GM18505 (cell line): ENCODE results near the gene EIPR1.

Experiments used
- ATAC-seq: cut with Tn5 transposase; IDR thresholded peaks from one replicate; pipeline ENCODE4 v1.9.1; 2021; ENCODE audit not compliant: unreplicated experiment
- POLR2A ChIP-seq: IDR thresholded peaks from 4 replicates; pipeline ENCODE4 v1.6.1; 2011; ENCODE audit warnings: borderline replicate concordance; ENCODE audit not compliant: insufficient read depth, insufficient read length; ENCODE audit errors: extremely low read depth

The EIPR1 gene

GRCh38 chr2:3214806-3215404 is 162.7 kb downstream of the EIPR1 start:
- no peak for TF ChIP-seq POLR2A
- ATAC-seq = no peak

DNA sequence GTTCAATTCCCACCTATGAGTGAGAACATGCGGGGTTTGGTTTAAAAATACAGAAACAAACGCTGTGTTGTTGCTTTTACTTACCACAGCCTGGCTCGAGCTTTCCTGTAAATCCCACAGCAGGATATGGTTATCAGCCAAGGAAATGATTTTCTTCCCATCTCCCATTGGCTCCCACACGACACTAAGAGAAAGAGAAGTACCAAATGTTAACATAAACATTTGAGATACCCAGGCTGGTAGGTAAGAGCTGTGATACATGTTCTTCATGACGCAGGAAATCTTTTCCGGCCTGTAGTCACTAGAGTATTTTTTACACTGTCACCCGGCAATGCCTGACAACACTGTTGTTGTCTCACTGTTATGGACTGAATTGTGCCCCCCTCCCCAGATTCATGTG is 163.6 kb downstream of the EIPR1 start:
- no peak for TF ChIP-seq POLR2A
- ATAC-seq = no peak

DNA sequence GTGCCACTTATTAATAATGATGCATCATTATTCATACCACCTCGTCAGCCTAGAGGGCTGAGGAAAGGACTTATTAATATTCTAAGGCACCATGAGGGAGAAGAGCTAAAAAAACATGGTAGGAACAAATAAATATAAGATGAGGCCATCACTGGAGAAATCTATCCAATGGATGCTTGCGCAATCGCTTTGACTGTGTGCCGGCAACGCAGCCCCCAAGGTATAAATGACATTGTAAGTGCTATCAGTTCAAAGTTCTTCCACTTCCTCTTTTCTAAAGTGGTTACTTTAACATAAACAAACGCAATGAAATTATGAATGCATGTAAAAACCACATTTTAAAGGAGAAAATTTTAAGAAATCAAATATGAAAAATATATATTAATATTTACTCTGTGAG is 164.6 kb downstream of the EIPR1 start:
- no peak for TF ChIP-seq POLR2A
- no peak for ATAC-seq

DNA sequence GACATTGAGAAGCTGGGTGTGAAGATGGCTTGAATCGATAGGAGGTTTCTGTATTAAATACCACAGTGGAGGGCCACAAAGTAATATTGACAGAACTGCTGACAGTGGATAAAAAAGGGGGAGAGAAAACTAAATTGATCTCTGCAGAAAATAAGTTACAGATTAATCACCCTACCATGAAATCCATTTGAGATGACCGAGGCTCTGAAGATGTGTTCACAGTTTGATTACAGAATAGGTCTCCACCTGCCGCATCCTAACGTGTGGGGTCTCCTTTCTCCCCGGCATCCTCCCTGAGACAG is 165.6 kb downstream of the EIPR1 start:
- TF ChIP-seq POLR2A = no peak
- ATAC-seq = no peak

DNA sequence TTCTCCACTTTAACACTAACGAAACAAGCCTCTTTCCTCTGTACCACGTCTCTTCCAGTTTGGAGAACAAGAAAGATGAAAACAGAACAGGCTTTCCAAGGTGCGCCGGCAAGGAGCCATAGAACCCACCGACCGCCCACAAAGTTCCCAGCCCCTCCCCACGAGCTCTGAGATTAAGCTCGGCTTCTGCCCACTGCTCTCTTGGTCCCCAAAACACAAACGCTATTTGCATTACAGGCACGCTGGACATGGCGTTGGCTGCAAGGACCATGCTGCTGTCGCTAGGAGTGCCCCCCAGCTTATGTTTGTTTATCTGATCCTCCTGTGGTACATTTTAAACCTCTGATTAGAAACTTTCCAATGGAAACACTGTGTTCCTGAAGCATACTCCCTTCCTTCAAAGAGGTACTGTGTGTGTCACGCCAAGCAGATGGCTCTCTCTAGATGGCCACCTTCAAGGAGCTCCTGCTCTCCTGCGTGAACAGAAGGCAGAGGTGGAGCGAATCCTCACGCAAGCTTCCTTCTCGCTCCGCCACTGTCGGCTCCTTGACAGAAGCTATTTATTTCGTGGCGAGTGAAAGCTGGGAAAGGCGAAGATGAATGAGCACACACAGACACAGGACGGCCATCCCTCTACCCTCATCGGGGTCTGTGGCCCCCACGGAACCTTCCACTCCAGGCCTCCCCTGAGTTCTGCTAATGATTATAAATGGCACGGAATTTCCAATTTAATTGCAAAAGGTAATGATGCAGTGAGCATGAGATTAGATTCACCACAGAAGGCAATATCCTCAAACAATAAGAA is 166.2 kb downstream of the EIPR1 start:
- TF ChIP-seq POLR2A = no peak
- no peak for ATAC-seq

DNA sequence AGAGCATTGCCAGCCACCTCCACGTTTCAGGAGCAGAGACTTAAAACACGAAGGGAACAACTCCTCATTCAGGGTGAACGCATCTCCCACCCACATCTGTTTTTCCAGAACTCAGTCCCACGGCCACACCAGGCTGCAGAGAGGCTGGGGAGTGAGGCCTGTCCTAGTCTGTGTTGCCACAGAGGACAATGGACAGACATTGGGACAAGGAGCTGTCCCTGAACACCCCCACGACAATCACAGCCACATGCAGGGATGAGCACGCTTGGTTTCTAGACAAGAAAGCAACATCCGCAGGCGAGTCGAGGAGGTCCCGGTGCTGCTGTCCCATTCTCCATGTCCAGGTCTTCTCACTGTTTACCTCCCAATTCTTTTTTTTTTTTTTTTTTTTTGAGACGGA is 167.4 kb downstream of the EIPR1 start:
- no peak for ATAC-seq
- TF ChIP-seq POLR2A = no peak

DNA sequence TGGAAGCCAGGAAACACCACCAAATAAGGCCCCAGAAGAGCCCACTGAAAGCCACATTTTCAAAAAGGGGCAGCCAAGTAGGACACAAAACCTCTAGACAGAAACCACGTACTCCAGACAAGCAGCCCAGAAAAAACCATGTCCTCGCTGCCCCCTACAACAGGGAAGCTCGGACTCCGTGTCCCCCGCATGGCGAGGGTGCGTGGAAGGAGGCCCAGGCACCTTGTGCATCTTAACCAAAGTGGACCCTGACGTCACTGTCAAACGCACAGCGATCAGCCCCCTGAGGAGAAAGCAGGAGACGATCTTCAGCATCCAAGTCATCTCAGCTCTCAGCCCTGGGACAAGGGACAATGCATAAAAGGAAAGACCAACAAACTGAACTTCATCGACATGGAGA is 168.4 kb downstream of the EIPR1 start:
- no peak for ATAC-seq
- no peak for TF ChIP-seq POLR2A

- no peak for TF ChIP-seq POLR2A
- ATAC-seq = no peak
Observed at GRCh38 chr2:3208591-3208990, 169.0 kb downstream of the EIPR1 start.

DNA sequence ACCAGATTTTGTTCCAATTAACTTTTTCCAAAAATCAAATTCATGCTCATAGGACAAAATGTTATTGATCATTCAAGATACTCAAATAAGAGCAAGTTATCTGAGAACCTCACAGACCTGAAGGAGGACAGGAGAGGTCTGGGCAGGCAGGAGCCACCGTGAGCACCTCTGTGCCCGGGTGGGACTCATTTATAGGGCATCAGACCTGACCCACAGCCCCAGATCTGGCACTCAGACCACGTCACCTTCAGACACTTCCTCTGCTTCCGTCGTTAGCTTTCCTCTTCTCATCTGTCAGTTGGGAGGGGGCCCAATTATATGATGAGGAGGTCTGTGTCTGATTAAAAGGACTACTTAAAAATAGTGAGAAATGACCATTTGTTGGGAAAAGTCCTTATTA is 169.4 kb downstream of the EIPR1 start:
- TF ChIP-seq POLR2A = no peak
- no peak for ATAC-seq

DNA sequence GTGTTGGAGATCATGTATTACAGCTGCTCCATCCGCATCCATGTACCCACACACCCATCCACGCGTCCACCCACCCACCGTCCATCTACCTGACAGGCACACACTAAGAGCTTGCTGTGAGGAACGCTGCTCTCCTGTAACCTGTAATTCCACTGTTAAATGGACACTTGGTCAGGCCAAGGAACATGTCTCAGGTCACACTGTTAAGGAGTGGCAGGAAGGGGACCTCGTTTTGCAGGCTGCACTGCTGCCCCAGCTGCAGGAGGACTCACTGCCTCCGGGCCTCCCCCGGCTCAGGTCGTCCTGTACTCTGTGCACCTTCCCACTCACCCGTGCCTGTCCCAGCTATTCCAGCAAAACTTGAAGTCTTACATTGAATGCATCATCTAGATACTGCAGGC is 170.5 kb downstream of the EIPR1 start:
- no peak for ATAC-seq
- no peak for TF ChIP-seq POLR2A

DNA sequence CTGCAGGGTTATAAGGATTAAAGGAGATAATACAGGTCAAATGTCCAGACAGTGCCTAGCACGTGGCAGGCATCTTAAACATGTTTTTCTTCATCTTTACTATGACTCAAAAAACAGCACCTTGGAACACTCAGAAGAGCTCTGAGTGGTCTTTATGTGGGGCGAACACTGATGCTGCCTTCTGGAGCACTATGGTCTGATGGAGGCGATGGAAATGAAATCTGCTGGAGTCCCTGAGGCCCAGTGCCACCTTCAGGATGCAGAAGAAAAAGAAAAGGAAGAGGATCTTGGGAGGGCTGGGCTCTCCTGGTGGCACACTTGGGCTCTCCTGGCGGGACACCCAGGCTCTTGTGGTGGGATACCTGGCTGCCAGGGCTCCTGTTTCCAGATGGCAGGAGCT is 171.8 kb downstream of the EIPR1 start:
- no peak for TF ChIP-seq POLR2A

GRCh38 chr2:3204031-3204821 is 173.4 kb downstream of the EIPR1 start:
- ATAC-seq = no peak

More for the DNA sequence above, 171.8 kb downstream of the EIPR1 start:
- ATAC-seq = no peak

GRCh38 chr2:3203497-3204019 is 174.1 kb downstream of the EIPR1 start:
- no peak for TF ChIP-seq POLR2A
- ATAC-seq = no peak

More at GRCh38 chr2:3204031-3204821, 173.4 kb downstream of the EIPR1 start:
- TF ChIP-seq POLR2A = no peak

- TF ChIP-seq POLR2A = no peak
- no peak for ATAC-seq
Observed at GRCh38 chr2:3202926-3203325, 174.7 kb downstream of the EIPR1 start.

GRCh38 chr2:3201281-3201680 is 176.3 kb downstream of the EIPR1 start:
- no peak for ATAC-seq
- no peak for TF ChIP-seq POLR2A
